SJSA1 (cell line): Measurements from ENCODE around the gene SH3PXD2B. TPM values are rescaled to one million over a fixed set of nuclear protein-coding genes. Genes with fewer than 3 reads are reported as not detected.

ENCODE experiments used
- DNase-seq, 2 experiments: peaks; one replicate each; pipeline ENCODE4 v3.0.0-alpha.2; 2015 to 2020; ENCODE audit warnings: low spot score in 2 of 2, low read depth in 1 of 2
- H3K27ac ChIP-seq: fragments of 250-450 bp; sonication (Bioruptor Pico); 2 replicates; pipeline ENCODE4 v1.5.1; 2020; ENCODE audit warnings: mild to moderate bottlenecking, moderate library complexity
- H3K27me3 ChIP-seq: fragments of 250-450 bp; sonication (Bioruptor Pico); replicated peaks from 2 replicates; pipeline ENCODE4 v1.5.1; 2020; ENCODE audit warnings: mild to moderate bottlenecking, moderate library complexity
- H3K36me3 ChIP-seq: fragments of 250-450 bp; sonication (Bioruptor Pico); 2 replicates; pipeline ENCODE4 v1.5.1; 2020; ENCODE audit warnings: mild to moderate bottlenecking
- H3K4me1 ChIP-seq: fragments of 250-450 bp; sonication (Bioruptor Pico); replicated peaks from 2 replicates; pipeline ENCODE4 v1.6.1; 2021; ENCODE audit warnings: mild to moderate bottlenecking
- H3K4me3 ChIP-seq: fragments of 250-450 bp; sonication (Bioruptor Pico); 2 replicates; pipeline ENCODE4 v1.5.1; 2020; ENCODE audit warnings: mild to moderate bottlenecking
- H3K9me3 ChIP-seq: fragments of 250-450 bp; sonication (Bioruptor Pico); replicated peaks from 2 replicates; pipeline ENCODE4 v1.5.1; 2020; ENCODE audit warnings: mild to moderate bottlenecking
- total RNA-seq: library from RNA; depleted of rRNA; stranded (reverse); fragments of >200 nt; shearing (Covaris generic); gene quantifications from 2 replicates; pipeline ENCODE4 v1.2.3, GENCODE V29; 2014

SH3PXD2B gene
- total RNA-seq, 1 experiment from 2014 or later: 32.3 TPM

GRCh38 chr5:172443441-172444109 lies 10.8 kb downstream of the SH3PXD2B start:
- H3K9me3 ChIP-seq: no peaks in the 10 kb centered on the region
- no peaks in the 10 kb centered on the region for H3K27me3 ChIP-seq
- H3K27ac ChIP-seq: no peak overlapping the region
- H3K4me1 ChIP-seq: peaks cover 21% of the 10 kb centered on the region
- H3K36me3 ChIP-seq: peaks cover 8% of the 10 kb centered on the region
- peak; percentile 83 to 91 for DNase-seq
- no peak overlapping the region for H3K4me3 ChIP-seq

DNA sequence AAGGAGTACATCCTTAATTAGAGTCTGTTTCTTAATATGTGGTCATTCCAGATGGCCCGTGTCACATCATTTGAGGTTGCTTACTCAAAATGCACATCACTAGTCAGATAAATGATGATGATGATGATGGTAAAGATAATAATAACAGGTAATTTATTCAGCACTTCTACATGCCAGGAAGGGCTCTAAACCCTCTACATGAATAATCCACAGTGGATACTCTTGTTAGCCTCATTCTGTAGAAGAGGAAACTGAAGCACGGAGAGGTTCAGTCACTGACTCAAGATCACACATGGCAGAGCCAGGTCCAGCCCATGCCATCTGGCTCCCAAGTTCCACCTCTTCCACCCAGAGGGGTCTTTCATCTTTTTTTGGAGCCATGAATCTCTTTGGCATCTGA lies 11.7 kb downstream of the SH3PXD2B start:
- peaks cover 27% of the 10 kb centered on the region for H3K4me1 ChIP-seq
- DNase-seq: no peak
- peaks cover 17% of the 10 kb centered on the region for H3K36me3 ChIP-seq
- no peak overlapping the region for H3K4me3 ChIP-seq
- H3K27ac ChIP-seq: no peak overlapping the region
- H3K9me3 ChIP-seq: no peaks in the 10 kb centered on the region
- no peaks in the 10 kb centered on the region for H3K27me3 ChIP-seq

- Histone ChIP-seq H3K36me3 (peaks cover 28% of the 10 kb centered on the region), H3K27ac (no peak overlapping the region), H3K4me3 (no peak overlapping the region), H3K27me3 (no peaks in the 10 kb centered on the region), H3K4me1 (peaks cover 31% of the 10 kb centered on the region), H3K9me3 (no peaks in the 10 kb centered on the region)
- DNase-seq: no peak
Measured at GRCh38 chr5:172441262-172441751, 13.0 kb downstream of the SH3PXD2B start.

GRCh38 chr5:172440486-172440885 lies 13.8 kb downstream of the SH3PXD2B start:
- peaks cover 29% of the 10 kb centered on the region for H3K36me3 ChIP-seq
- no peak overlapping the region for H3K4me3 ChIP-seq
- no peaks in the 10 kb centered on the region for H3K27me3 ChIP-seq
- H3K27ac ChIP-seq: no peak overlapping the region
- DNase-seq: no peak
- peaks cover 31% of the 10 kb centered on the region for H3K4me1 ChIP-seq
- no peaks in the 10 kb centered on the region for H3K9me3 ChIP-seq

DNA sequence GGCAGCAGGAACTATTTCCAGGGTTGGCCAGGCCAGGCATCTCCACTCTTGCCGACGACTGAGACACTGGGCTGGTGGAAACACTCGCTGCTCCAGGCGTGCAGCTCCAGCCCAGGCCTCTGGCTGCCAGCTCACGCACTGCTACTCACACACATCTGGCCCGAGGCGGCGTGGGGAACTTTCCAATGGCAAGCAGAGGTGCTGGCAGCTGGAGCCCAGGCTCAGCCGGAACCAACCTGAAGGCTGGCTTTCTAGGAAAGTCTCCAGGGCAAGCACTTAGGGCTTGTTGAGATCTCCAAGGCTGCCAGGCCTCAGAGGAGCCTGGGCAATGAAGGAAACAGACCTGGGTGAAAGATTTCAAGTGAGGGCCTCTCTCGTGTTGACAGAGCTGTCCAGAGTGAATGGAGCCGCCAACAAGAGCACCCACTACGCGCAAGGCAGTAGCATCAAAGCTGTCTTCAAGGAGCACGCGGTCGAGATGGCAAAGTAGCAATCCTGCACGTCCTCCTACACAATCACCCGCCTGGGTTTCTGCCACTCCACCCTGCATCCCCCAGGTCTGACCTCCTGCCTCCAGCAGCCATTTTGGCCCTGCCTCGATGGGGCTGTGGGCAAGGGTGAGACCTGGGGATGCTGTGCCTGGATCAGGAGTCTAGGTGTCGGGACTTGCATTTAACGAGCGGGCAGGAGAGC lies 14.4 kb downstream of the SH3PXD2B start:
- H3K36me3 ChIP-seq: peaks cover 33% of the 10 kb centered on the region
- no peak overlapping the region for H3K27ac ChIP-seq
- H3K4me1 ChIP-seq: peaks cover 30% of the 10 kb centered on the region
- no peak overlapping the region for H3K4me3 ChIP-seq
- DNase-seq: no peak
- no peaks in the 10 kb centered on the region for H3K27me3 ChIP-seq
- H3K9me3 ChIP-seq: no peaks in the 10 kb centered on the region

DNA sequence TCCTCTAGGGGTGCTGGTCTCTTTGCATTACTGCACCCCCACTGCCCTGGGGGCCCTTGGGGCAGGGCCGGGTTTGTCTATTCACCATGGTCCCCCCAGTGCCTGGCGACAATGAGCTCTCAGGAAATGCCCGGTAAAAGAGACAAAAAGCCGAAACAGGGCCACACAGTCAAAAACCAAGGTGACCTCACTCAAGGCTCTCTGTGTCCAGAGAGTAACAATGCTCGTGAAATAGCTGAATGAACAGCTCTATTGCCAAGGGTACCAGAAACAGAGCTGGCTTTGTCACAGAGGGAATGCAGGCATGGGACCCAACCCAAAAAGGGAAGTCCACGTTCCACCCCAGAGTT lies 16.0 kb downstream of the SH3PXD2B start:
- peaks cover 34% of the 10 kb centered on the region for H3K36me3 ChIP-seq
- H3K4me1 ChIP-seq: peaks cover 13% of the 10 kb centered on the region
- no peaks in the 10 kb centered on the region for H3K27me3 ChIP-seq
- H3K27ac ChIP-seq: no peak overlapping the region
- no peaks in the 10 kb centered on the region for H3K9me3 ChIP-seq
- H3K4me3 ChIP-seq: no peak overlapping the region
- no peak for DNase-seq

GRCh38 chr5:172437445-172438318 lies 16.6 kb downstream of the SH3PXD2B start:
- Histone ChIP-seq H3K27ac (no peak overlapping the region), H3K27me3 (no peaks in the 10 kb centered on the region), H3K9me3 (no peaks in the 10 kb centered on the region), H3K36me3 (peaks cover 38% of the 10 kb centered on the region), H3K4me1 (peaks cover 10% of the 10 kb centered on the region), H3K4me3 (no peak overlapping the region)
- peak; percentile 76 to 84 for DNase-seq

- no peak overlapping the region for H3K27ac ChIP-seq
- no peak for DNase-seq
- H3K27me3 ChIP-seq: no peaks in the 10 kb centered on the region
- H3K36me3 ChIP-seq: peaks cover 38% of the 10 kb centered on the region
- peaks cover 10% of the 10 kb centered on the region for H3K4me1 ChIP-seq
- H3K4me3 ChIP-seq: no peak overlapping the region
- no peaks in the 10 kb centered on the region for H3K9me3 ChIP-seq
Measured at GRCh38 chr5:172436879-172437369, 17.4 kb downstream of the SH3PXD2B start.

DNA sequence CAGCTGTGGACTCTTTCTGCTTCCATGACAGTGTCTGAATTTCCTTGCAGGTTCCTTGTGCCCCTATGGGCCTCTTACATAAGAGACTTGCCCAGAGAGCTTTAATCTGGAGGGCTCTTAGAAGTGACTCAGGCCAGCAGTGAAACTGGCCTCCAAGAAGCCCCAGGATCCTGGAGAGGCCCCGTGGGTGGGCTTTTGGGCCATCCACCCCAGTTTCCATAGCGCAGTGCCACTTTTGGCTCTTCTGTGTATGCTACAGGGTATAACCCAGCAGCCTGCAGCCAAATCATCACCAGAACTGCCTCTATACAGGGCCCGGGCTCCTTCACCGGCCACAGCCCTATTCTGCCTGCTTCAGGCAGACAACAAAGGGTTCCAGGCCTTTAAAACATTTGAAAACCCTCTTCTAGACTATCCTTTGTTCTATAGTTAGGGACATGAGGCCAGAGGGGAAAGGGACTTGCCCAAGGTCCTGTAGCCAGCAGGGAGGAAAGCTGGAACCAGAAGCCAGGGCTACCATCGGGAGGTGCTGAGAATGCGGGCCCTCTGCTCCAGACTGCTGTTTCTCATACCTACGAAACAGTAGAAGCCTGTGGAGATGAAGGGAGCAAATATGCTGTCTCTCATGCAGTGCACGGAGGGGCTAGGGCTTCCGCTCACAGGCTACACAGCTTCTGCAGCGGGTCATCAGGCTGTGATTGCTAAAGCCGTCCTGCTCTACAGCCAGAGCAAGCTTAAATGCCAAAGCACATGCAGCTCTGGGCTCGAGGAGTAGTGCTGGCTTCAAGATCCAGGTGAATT lies 18.0 kb downstream of the SH3PXD2B start:
- peaks cover 10% of the 10 kb centered on the region for H3K4me1 ChIP-seq
- no peak overlapping the region for H3K27ac ChIP-seq
- no peaks in the 10 kb centered on the region for H3K9me3 ChIP-seq
- no peak overlapping the region for H3K4me3 ChIP-seq
- H3K27me3 ChIP-seq: no peaks in the 10 kb centered on the region
- DNase-seq: no peak
- H3K36me3 ChIP-seq: peaks cover 43% of the 10 kb centered on the region

GRCh38 chr5:172435362-172436077 lies 18.8 kb downstream of the SH3PXD2B start:
- H3K27me3 ChIP-seq: no peaks in the 10 kb centered on the region

DNA sequence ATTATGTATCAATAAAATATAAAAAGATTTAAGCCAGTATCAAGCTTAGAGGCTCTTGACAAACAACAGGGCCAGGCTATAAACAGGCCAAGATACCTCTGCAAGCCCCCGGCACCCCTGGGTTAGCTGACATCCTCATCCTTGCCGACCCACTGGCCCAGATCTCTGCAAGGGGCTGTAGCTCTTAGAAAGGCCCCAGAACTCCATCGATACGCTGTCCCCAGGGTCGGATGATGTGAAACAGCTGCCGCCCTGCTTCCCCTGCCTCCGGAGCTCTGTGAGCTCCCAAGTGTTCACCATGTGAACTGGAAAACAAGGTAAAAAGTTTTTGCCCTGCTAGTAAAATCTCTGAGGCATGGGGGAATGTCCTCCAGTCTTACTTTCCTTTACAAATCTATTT lies 20.1 kb downstream of the SH3PXD2B start:
- H3K27ac ChIP-seq: no peak overlapping the region
- peaks cover 39% of the 10 kb centered on the region for H3K36me3 ChIP-seq
- H3K9me3 ChIP-seq: no peaks in the 10 kb centered on the region
- no peak for DNase-seq
- no peaks in the 10 kb centered on the region for H3K27me3 ChIP-seq
- no peak overlapping the region for H3K4me3 ChIP-seq
- peaks cover 10% of the 10 kb centered on the region for H3K4me1 ChIP-seq

More at GRCh38 chr5:172435362-172436077, 18.8 kb downstream of the SH3PXD2B start:
- H3K4me3 ChIP-seq: no peak overlapping the region
- H3K9me3 ChIP-seq: no peaks in the 10 kb centered on the region
- peaks cover 10% of the 10 kb centered on the region for H3K4me1 ChIP-seq
- no peak overlapping the region for H3K27ac ChIP-seq
- DNase-seq: no peak
- H3K36me3 ChIP-seq: peaks cover 46% of the 10 kb centered on the region

- peaks cover 10% of the 10 kb centered on the region for H3K4me1 ChIP-seq
- no peaks in the 10 kb centered on the region for H3K27me3 ChIP-seq
- no peaks in the 10 kb centered on the region for H3K9me3 ChIP-seq
- no peak overlapping the region for H3K4me3 ChIP-seq
- peaks cover 37% of the 10 kb centered on the region for H3K36me3 ChIP-seq
- no peak overlapping the region for H3K27ac ChIP-seq
- no peak for DNase-seq
Measured at GRCh38 chr5:172433513-172433912, 20.8 kb downstream of the SH3PXD2B start.
